ENCODE data around the gene CUEDC2.
A peak's percentile ranks its signal among the peaks of the same experiment; 100 is the strongest.

The CUEDC2 gene

DNA sequence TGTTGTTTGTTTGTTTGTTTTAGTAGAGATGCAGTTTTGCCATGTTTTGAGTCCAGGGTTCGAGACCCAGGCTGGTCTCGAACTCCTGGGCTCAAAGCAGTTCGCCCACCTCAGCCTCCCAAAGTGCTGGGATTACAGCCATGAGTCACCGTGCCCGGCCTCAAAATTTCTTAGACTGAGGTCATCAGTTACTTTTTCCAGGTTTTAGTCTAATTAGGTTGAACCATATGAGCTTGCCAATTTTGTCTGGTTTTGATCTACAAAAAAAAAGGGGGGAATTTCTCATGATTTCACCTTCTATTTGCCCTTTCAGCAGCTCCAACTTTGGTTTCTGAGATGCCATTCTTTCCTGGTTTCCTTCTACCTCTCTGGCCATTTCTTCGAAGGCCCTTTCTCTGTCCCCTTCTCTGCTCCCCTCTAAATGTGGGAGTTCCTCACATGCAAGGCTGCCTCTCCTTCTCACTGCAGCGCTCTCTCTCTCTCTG is 5.5 kb downstream of the CUEDC2 start:
- H3K9me3 ChIP-seq (ENCODE audit: control insufficient read depth, insufficient read depth, low read depth, low read length): no peaks in the 10 kb centered on the region
- CTCF ChIA-PET: interaction anchor here (0.6 to 1.2 kb wide), 4 partner anchors 25 to 197 kb away, joined by 3 to 5 read pairs (median 4); no protein-coding TSS in a partner anchor
- peaks cover 0 to 36% of the 10 kb centered on the region in 2 experiments; a peak in 1 of 3 replicates for H3K36me3 ChIP-seq (ENCODE audit: control insufficient read depth in 2 of 2, insufficient read depth in 1 of 2, low read length in 2 of 2)
- H3K4me3 ChIP-seq (ENCODE audit: low read depth, low read length): no peak overlapping the region
- H3K4me1 ChIP-seq (ENCODE audit: control insufficient read depth, insufficient read depth, low read length): peaks cover 10% of the 10 kb centered on the region
- no peak overlapping the region for H3K27ac ChIP-seq (ENCODE audit: extremely low read depth, low read depth, low read length)
- POLR2A ChIA-PET: interaction anchor here (1.1 kb wide), 1 partner anchor 9 kb away, joined by 3 read pairs; no protein-coding TSS in a partner anchor
- TF ChIP-seq ZBTB8A (tag by site-specific recombination; IDR thresholded peaks at IDR 0.05) (0 out of 2 replicates have a peak, but pooled peaks have one; percentile 16), MYNN (tag by site-specific recombination; IDR thresholded peaks at IDR 0.05; ENCODE audit: borderline replicate concordance) (no peak), SALL2 (tag by site-specific recombination; IDR thresholded peaks at IDR 0.05; ENCODE audit: borderline replicate concordance) (no peak), ZFP37 (tag by site-specific recombination; IDR thresholded peaks at IDR 0.05) (0 out of 2 replicates have a peak, but pooled peaks have one; percentile 52), PRDM1 (tag by site-specific recombination; IDR thresholded peaks at IDR 0.05) (peak; percentile 85), ZNF664 (tag by site-specific recombination; IDR thresholded peaks at IDR 0.05) (no peak; the same call in 1 of the 2 replicates), ZNF266 (tag by site-specific recombination; IDR thresholded peaks at IDR 0.05; ENCODE audit: low read depth) (no peak), ZFP69B (tag by site-specific recombination; IDR thresholded peaks at IDR 0.05) (no peak; the same call in 1 of the 2 replicates), BCL11A (tag by site-specific recombination; IDR thresholded peaks at IDR 0.05; ENCODE audit: low read depth) (0 out of 2 replicates have a peak, but pooled peaks have one; percentile 55), ZNF394 (tag by site-specific recombination; IDR thresholded peaks at IDR 0.05; ENCODE audit: borderline replicate concordance) (0 out of 2 replicates have a peak, but pooled peaks have one; percentile 34), ZNF626 (tag by site-specific recombination; IDR thresholded peaks at IDR 0.05) (no peak), ZNF600 (tag by site-specific recombination; IDR thresholded peaks at IDR 0.05) (no peak), OVOL3 (tag by site-specific recombination; IDR thresholded peaks at IDR 0.05) (no peak), ZNF174 (tag by site-specific recombination; IDR thresholded peaks at IDR 0.05) (no peak), ZNF670 (tag by site-specific recombination; IDR thresholded peaks at IDR 0.05; ENCODE audit: low read depth) (no peak), WT1 (tag by site-specific recombination; IDR thresholded peaks at IDR 0.05) (no peak), ZNF843 (tag by site-specific recombination; IDR thresholded peaks at IDR 0.05) (0 out of 2 replicates have a peak, but pooled peaks have one; percentile 13), ZBTB20 (tag by site-specific recombination; IDR thresholded peaks at IDR 0.05) (no peak), SCRT2 (tag by site-specific recombination; IDR thresholded peaks at IDR 0.05) (no peak)
- TF ChIP-seq, protein P1, sequence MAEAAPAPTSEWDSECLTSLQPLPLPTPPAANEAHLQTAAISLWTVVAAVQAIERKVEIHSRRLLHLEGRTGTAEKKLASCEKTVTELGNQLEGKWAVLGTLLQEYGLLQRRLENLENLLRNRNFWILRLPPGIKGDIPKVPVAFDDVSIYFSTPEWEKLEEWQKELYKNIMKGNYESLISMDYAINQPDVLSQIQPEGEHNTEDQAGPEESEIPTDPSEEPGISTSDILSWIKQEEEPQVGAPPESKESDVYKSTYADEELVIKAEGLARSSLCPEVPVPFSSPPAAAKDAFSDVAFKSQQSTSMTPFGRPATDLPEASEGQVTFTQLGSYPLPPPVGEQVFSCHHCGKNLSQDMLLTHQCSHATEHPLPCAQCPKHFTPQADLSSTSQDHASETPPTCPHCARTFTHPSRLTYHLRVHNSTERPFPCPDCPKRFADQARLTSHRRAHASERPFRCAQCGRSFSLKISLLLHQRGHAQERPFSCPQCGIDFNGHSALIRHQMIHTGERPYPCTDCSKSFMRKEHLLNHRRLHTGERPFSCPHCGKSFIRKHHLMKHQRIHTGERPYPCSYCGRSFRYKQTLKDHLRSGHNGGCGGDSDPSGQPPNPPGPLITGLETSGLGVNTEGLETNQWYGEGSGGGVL (tag by site-specific recombination; IDR thresholded peaks at IDR 0.05): peak; percentile 71
- TF ChIP-seq, protein P2, sequence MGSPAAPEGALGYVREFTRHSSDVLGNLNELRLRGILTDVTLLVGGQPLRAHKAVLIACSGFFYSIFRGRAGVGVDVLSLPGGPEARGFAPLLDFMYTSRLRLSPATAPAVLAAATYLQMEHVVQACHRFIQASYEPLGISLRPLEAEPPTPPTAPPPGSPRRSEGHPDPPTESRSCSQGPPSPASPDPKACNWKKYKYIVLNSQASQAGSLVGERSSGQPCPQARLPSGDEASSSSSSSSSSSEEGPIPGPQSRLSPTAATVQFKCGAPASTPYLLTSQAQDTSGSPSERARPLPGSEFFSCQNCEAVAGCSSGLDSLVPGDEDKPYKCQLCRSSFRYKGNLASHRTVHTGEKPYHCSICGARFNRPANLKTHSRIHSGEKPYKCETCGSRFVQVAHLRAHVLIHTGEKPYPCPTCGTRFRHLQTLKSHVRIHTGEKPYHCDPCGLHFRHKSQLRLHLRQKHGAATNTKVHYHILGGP (tag by site-specific recombination; IDR thresholded peaks at IDR 0.05): no peak
- TF ChIP-seq, protein P3, sequence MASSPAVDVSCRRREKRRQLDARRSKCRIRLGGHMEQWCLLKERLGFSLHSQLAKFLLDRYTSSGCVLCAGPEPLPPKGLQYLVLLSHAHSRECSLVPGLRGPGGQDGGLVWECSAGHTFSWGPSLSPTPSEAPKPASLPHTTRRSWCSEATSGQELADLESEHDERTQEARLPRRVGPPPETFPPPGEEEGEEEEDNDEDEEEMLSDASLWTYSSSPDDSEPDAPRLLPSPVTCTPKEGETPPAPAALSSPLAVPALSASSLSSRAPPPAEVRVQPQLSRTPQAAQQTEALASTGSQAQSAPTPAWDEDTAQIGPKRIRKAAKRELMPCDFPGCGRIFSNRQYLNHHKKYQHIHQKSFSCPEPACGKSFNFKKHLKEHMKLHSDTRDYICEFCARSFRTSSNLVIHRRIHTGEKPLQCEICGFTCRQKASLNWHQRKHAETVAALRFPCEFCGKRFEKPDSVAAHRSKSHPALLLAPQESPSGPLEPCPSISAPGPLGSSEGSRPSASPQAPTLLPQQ (tag by site-specific recombination; IDR thresholded peaks at IDR 0.05): peak; percentile 52
- TF ChIP-seq, protein P4, sequence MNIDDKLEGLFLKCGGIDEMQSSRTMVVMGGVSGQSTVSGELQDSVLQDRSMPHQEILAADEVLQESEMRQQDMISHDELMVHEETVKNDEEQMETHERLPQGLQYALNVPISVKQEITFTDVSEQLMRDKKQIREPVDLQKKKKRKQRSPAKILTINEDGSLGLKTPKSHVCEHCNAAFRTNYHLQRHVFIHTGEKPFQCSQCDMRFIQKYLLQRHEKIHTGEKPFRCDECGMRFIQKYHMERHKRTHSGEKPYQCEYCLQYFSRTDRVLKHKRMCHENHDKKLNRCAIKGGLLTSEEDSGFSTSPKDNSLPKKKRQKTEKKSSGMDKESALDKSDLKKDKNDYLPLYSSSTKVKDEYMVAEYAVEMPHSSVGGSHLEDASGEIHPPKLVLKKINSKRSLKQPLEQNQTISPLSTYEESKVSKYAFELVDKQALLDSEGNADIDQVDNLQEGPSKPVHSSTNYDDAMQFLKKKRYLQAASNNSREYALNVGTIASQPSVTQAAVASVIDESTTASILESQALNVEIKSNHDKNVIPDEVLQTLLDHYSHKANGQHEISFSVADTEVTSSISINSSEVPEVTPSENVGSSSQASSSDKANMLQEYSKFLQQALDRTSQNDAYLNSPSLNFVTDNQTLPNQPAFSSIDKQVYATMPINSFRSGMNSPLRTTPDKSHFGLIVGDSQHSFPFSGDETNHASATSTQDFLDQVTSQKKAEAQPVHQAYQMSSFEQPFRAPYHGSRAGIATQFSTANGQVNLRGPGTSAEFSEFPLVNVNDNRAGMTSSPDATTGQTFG (tag by site-specific recombination; IDR thresholded peaks at IDR 0.05; ENCODE audit: borderline replicate concordance): no peak
- TF ChIP-seq, protein P5, sequence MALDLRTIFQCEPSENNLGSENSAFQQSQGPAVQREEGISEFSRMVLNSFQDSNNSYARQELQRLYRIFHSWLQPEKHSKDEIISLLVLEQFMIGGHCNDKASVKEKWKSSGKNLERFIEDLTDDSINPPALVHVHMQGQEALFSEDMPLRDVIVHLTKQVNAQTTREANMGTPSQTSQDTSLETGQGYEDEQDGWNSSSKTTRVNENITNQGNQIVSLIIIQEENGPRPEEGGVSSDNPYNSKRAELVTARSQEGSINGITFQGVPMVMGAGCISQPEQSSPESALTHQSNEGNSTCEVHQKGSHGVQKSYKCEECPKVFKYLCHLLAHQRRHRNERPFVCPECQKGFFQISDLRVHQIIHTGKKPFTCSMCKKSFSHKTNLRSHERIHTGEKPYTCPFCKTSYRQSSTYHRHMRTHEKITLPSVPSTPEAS (tag by site-specific recombination; IDR thresholded peaks at IDR 0.05): no peak
- TF ChIP-seq, protein P6, sequence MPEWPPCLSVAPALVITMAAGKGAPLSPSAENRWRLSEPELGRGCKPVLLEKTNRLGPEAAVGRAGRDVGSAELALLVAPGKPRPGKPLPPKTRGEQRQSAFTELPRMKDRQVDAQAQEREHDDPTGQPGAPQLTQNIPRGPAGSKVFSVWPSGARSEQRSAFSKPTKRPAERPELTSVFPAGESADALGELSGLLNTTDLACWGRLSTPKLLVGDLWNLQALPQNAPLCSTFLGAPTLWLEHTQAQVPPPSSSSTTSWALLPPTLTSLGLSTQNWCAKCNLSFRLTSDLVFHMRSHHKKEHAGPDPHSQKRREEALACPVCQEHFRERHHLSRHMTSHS (tag by site-specific recombination; IDR thresholded peaks at IDR 0.05): no peak
- TF ChIP-seq, protein P7, sequence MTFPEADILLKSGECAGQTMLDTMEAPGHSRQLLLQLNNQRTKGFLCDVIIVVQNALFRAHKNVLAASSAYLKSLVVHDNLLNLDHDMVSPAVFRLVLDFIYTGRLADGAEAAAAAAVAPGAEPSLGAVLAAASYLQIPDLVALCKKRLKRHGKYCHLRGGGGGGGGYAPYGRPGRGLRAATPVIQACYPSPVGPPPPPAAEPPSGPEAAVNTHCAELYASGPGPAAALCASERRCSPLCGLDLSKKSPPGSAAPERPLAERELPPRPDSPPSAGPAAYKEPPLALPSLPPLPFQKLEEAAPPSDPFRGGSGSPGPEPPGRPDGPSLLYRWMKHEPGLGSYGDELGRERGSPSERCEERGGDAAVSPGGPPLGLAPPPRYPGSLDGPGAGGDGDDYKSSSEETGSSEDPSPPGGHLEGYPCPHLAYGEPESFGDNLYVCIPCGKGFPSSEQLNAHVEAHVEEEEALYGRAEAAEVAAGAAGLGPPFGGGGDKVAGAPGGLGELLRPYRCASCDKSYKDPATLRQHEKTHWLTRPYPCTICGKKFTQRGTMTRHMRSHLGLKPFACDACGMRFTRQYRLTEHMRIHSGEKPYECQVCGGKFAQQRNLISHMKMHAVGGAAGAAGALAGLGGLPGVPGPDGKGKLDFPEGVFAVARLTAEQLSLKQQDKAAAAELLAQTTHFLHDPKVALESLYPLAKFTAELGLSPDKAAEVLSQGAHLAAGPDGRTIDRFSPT (tag by site-specific recombination; IDR thresholded peaks at IDR 0.05): peak; percentile 64
